Islet precursor cell (in vitro differentiated cells): ENCODE results near the gene SBNO2.
A peak's percentile ranks its signal among the peaks of the same experiment; 100 is the strongest.
"Not testable (repeated sequence)": the region's sequence is repeated elsewhere in the genome, so short reads cannot be mapped to it uniquely, and the experiment has no call there.

Experiments
- DNase-seq: peaks from one replicate; pipeline ENCODE4 v3.0.0-alpha.2; 2018

Gene SBNO2

DNA sequence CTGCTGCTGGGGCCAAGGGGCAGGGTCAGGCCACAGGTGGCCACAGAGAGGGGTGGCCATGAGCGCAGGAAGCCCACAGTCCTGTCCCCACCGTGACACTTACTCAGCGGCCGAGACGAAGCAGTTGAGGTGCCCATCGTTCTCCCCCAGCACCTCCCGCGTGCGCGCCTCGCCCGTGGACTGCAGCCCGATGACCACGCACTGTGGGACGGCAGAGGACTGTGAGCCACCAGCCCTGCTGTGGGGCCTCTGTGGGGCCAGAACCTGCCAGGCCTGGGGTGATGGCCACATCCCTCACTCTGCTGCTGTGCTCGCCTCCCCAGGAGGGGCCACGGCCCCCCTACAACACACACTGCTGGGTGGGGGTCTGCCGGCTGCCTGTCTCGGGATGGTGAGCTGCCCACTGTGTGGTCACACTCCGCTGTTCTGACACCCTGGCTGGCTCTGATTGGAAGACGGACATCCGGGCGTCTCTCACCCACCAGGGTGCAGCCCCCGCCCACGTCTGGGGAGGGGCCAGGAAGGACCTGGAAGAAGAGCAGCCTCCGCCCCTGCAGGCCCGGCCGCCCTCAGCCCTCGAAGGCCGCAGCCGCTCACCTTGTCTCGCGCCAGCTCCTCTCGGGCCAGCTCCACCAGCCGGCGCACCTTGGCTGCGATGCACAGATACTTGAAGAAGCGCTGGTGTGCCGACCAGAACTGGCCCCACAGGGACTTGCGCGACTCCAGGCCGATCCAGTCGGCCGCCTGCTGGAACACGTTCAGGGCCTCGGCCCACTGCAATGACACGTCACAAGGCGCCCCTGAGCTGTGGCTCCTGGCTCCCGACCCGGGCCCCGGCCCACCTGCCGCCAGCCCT lies 57.1 kb downstream of the SBNO2 start:
- no peak for DNase-seq

DNA sequence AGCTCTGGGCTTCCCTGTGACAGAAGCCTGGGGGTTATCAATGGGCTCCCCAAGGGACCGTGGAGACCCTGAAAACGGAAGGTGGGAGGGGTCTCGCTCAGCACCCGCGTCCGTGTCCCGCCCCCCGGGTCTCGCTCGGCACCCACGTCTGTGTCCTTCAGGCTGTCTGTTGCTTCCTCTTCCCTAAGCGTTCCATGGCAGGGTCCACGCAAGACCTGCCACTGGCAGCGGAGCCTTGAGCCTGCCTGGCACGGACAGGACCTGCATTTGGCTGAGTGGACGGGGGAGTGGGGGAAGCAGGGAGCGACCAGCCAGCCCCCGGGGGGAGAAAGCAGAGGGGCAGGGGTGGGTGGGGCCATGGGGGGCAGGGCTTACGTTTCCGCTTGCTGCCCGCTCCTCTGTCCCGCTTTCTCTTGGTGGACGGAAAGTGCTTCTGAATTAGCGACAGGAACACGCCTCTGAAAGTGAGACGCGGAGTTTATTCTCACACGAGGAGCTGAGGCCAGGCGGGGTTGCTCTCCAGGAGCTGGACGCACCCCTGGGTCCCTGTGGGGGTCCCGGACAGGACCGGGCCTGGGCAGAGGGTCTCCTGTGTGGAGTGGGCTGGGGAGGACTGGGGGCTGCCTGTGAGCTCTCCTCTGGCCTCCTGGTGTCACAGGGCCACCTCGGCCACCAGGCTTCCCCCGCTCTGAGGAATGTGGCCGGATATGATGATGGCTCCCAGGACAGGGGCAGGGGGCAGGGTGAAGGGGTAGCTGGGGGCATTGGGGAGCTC lies 58.2 kb downstream of the SBNO2 start:
- no peak for DNase-seq

DNA sequence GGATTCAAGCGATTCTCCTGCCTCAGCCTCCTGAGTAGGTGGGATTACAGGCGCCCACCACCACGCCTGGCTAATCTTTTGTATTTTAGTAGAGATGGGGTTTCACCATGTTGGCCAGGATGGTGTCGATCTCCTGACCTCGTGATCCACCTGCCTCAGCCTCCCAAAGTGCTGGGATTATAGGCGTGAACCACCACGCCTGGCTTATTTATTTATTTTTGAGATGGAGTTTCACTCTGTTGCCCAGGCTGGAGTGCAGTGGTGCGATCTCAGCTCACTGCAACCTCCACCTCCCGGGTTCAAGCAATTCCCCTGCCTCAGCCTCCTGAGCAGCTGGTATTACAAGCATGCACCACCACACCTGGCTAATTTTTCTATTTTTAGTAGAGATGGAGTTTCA lies 59.3 kb downstream of the SBNO2 start:
- DNase-seq = not testable (repeated sequence)

DNA sequence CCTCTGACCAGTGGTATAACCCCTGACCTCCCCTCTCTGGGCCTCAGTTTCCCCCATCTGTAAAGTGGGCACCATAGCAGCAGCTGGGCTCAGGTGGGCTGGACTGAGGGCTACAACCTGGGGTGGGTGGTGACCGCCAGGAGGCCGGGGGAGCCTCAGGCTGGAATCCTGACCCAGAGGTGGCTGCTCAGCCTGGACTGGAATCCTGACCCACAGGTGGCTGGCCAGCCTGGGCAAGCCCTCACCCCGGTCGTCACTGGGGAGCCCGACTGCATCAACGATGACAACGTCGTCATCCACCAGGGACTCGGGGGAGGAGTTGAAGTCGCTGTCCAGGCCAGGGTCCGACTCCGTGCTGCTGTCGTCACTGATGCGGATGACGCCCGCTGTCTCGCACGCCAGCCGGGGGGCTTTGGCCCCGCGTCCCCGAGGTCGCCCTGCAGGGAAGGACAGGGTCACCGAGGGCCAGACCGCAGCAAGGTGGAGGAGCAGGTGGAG lies 60.0 kb downstream of the SBNO2 start:
- DNase-seq = no peak

DNA sequence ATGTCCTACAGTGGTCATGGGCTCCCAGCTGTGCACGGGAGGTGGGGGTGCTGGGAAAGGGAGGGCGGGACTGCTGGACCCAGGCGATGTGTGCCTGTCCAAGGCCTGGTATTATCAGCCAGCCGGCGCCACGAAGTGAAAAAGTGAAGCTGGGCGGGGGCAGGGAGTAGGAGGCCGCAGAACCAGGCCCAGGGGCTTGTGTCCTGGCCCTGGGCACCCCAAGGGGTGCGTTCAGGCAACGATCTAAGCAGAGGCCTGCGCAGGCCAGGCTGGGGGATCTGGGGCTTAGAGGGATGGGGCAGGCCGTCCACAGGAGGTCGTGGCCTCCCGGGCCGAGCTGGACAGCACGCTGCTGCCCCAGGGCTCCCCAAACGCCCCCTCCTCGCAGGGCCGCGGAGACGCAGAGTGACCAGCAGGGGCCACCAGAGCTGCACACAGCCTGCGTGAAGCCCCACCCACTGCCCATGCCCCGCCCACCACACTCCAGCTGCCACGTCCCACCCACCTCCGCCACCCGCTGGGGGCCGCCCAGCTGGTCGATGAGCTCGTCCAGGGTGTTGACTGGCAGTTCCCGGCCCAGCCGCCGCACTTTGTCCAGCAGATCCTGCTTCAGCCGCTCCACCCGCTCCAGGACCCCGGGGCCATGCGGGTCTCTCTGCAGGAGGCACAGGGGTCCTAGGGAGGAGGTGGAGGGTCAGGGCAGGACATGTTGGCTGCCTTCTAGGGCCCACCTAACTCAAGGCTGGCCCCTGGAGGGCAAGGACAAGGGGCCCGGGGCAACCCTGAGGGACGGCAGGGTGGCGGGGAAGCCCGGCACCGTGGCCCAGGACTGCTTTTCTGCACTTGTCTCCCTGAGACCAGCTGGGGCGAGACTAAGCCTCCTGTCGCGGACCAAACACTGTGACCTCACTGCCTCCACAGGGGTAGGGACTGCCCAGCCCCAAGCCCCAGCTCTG lies 60.8 kb downstream of the SBNO2 start:
- peak; percentile 98 for DNase-seq

DNA sequence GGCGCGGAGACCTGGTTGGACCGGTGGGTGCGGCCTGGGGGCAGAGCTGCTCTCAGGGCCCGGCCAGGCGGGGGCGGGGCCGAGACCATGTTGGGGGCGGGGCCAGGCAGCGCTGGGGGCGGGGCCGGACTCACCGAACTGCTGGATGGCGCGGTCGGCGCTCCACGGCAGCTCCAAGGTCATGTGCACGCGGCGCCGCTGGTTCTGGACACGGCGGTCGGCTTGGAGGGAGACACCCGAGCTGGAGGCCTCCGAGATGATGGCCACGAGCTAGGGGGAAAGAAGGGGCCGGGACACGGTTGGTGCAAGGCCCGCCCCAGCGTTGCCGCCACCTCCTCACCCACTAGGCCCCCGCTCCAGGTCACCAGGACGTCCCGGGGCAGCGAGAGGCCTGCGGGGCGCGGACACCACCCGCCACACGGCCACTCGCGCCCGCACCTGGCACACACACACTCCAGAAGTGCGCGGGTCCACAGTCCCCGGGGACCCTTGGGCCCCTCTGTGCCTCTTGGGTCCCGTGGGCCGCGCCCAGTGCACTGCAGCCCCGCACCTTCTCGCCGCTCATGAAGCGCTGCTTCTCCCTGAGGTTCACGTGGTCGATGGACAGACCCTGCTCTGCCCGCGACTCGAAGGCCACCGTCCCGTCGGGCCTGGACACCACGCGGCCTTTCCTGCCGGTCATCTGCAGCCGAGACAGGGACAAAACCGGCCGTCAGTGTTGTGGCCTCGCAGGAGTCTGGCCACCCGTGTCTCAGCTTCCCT lies 61.6 kb downstream of the SBNO2 start:
- DNase-seq = peak; percentile 90

DNA sequence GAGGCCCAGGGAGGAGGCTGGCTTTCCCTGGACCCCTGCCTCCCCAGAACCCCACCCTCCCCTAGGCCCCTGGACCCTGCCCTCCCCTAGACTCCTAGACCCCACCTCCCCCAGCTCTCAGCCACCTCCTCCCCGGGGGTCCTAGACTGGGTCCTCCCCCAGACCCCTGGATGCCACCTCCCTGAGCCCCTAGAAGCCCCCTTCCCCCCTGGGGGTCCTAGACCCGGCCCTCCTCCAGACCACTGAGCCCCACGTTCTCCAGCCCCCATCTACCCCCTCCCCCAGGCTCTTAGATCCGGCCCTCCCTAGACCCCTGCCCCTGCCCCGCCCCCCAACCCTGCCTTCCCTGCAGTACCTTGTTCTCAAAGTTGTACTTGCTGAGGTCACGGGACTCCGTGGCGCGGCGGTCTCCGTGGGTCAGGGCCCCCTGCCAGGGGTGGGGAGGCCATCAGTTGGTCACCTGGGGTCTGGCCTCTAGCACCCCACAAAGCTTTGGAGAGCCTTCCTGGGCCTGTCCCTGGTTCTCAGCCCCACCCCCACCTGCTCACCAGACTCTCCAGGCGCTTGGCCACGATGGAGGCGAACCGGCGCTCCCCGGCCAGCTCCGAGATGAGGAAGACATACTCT lies 62.3 kb downstream of the SBNO2 start:
- no peak for DNase-seq

DNA sequence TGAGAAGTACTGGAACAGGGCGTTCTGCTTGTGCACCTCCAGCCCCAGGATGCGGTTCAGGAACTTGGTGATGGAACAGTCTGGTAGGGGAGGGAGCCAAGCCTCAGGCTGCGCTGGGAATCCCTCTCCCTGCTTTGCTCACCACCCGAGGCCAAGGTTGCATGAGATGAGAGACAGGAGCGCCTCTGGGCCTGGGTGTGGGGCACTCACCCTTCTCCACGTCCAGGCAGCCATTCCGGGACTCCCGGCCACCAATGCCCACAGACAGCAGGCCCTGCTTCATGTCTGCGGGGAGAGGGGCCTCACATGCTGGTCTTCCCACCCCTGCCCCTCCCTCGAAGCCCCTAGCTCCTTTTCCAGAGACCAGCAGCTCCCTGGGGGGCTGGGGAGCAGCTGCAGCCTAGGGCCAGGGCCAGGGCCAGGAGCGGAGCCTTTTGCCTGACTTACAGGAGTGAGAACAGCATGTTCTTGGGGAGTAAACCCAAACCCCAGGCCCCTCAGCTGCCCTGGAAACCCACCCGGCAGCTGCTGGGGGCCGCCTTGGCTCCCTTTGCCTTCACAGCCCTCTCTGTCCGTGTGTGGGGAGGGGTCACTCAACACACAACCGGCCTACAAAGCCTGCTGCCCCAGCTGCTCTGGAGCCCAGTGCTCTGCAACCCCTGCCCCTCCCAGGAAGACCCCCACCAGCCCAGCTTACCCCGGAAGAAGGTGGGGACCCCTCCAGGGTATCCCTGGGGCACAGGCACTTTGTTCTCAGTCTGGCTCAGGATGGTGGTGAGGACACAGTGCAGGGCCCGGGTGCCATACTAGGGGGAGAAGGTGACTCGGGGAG lies 63.0 kb downstream of the SBNO2 start:
- DNase-seq = no peak

DNA sequence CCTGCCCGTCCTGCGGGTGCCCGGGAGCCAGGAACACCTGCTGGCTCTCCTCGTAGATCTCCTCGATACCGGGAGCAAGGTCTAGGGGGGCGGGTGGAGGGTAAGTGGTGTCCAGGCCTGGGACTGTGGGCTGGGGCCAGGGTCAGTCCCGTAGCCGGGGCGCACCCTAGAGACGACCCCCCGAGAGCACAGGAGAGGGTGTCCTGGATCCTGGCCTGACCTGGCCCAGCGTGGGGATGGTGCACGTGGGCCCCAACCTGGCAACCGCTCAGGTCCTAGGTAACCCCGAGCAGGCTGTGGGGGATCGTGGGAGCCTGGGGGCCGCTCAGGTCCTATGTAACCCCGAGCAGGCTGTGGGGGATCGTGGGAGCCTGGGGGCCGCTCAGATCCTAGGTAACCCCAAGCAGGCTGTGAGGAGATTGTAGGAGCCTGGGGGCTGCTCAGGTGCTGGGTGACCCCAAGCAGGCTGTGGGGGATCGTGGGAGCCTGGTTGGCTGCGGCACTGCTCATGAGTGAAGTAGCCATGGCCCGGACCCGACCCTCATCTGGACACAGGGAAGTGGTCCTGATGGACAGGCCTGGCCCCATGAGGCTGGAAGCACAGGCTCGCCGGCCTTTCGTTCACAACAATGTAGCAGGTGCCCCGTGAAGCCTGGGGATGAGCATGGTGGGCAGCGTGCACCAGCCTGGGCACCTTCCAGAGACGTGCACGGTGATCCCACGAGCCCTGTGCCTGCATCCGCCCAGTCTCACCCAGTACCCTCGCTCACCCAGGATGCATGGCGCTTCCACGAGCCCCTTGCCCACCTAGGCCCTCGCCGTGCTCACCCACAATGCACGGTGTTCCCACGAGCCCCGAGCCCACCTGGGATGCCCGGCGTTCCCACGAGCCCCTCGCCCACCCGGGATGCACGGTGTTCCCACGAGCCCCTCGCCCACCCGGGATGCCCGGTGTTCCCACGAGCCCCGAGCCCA lies 64.1 kb downstream of the SBNO2 start:
- DNase-seq = no peak

DNA sequence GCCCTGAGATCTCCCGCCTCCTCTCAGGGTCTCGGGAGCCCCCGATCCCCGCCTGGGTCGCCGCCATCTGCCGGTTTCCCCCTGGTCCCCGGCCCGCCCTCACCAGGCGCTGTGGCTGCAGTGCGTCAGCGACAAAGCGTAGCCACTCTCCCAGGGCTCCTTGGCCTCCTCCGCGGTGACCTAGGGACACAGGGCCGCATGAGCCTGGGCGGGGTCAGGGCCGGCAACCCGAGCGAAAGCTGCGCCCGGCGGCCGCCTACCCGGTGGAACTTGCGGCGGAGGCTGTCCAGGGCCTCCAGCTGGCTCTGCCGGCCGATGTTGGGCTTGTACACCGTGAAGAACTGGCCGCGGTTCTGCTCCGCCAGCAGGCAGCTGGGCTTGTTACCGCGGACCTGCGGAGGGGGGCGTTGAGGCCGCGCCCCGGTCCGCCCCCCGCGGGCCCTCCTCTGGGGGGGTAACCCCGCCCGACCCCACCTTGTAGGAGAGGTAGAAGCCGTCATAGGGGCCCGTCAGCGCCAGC lies 65.0 kb downstream of the SBNO2 start:
- no peak for DNase-seq

DNA sequence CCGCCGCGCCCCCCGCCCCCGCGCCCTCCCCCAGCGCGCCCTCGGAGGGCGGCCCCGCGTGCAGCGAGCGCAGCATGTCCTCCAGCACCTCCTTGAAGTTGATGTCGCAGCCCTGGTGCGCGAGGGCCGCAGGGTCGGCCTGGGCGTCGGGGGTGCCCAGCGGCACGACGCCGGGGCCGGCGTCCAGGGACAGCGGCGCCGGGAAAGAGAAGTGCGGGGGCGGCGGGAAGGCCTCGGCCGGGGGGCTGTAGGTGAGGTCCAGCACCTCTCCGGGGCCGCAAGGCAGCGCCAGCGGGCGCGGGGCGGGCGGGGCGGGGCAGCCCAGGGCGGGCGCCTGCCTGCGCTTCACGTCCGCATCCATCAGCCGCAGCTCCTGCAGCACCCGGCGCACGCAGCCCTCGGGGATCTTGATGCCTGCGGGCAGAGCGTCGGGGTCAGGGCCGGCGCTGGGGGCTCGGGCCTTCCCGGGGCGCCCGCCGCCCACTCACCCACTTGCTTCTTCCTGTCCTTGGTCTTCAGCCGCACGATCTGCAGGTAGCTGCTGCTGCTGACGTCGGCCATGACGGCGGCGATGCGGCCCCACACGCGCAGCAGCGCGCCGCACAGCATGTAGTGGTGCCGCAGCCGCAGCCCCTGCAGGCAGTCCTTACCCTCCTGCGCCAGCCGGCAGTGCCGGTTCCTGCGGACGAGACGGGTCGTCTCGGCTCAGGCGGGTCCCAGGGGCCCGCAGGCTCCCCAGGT lies 65.6 kb downstream of the SBNO2 start:
- no peak for DNase-seq

DNA sequence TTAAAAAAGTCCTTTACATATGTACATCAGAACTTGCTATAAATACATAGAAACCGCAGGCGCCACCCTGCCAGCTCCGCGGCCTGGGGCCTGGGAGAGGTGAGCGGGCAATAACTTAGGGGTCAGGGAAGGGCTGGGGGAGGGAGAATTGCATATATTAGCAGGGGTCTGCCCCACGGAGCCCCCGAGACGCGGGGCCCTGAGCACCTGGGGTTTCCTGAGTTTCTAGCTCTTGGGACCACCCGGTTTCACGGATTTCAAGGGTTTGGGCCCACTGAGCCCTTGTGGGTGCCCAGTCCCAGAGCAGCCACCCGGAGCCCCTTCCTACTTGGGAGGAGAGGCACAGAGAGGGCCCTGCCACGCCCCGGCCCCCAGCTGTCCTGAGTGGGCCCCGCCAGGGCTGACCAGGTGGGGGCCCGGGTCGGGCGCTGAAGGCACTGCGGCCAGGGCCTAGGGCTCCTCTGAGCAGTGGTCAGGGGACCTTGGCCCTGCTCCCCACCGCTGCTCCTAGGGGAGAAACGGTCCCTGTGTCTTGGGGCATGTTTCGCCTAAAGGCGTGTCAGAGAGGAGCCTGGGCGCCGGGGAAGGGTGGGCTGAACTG lies 66.3 kb downstream of the SBNO2 start:
- no peak for DNase-seq

DNA sequence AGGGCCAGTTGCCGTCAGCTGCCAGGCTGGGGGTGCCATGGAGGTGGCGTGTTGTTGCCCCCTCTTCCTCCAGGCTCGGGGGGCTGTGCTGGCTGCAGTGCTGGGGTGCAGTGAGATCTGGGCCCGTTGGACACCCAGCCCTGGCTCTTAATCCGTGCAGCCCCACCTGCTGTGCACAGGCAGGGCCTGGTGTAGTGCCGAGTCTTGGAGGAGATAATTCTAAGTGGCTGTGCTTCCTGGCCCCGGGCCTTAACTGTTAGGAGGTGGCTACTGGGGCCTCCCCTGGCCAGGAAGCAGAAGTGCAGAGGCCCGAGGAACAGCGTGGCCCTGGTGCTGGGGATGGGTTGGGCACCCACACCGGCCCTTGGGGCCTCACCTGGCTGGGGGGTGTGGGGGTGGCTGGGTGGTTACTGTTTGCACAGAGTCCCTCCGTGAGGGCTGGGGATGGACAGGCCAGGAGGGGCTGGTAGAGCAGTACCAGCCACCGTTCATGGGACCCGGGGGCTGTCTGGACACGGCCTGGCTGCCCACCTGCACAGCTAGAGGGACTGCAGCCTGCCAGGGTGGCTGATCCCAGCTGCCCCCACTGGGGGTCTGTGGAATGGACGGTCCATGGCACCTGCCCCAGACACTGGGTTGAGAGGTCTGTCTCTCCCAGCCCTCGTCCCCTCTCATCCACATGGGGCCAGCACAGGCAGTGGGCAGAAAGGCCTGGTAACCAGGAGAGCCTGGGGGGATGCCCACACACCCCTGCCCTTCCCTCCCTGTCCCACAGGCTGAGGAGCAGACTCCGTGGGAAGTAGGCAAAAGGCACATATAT lies 67.0 kb downstream of the SBNO2 start:
- DNase-seq = peak; percentile 74

DNA sequence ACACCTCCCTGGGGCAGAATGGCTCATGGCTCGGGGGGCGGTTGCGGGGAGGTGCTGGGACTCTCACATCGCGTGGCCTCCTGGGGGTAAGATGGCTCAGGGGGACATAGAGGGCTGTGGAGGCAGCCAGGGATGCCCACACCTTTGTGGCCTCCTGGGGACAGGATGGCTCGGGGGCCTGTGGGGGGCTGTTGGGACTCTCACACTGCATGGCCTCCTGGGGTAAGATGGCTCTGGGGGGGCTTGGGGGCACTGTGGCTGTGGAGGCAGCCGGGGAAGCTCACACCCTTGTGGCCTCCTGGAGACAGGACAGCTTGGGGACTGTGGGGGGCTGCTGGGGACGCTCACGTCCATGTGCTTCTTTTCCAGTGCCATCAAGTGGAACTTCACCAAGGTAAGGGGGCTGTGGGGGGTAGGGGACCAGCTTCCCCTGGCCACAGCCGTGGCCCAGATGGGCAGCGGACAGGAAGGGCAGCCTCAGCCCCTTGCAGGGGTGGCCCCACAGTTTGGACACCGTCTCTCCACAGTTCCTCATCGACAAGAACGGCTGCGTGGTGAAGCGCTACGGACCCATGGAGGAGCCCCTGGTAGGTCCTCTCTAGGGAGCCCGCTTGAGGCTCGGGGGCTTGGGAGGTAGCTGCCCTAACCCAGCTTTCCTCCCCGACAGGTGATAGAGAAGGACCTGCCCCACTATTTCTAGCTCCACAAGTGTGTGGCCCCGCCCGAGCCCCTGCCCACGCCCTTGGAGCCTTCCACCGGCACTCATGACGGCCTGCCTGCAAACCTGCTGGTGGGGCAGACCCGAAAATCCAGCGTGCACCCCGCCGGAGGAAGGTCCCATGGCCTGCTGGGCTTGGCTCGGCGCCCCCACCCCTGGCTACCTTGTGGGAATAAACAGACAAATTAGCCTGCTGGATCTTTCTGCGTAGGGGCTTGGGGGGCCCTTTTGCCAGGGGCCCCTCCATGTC lies 67.9 kb downstream of the SBNO2 start:
- DNase-seq = no peak

DNA sequence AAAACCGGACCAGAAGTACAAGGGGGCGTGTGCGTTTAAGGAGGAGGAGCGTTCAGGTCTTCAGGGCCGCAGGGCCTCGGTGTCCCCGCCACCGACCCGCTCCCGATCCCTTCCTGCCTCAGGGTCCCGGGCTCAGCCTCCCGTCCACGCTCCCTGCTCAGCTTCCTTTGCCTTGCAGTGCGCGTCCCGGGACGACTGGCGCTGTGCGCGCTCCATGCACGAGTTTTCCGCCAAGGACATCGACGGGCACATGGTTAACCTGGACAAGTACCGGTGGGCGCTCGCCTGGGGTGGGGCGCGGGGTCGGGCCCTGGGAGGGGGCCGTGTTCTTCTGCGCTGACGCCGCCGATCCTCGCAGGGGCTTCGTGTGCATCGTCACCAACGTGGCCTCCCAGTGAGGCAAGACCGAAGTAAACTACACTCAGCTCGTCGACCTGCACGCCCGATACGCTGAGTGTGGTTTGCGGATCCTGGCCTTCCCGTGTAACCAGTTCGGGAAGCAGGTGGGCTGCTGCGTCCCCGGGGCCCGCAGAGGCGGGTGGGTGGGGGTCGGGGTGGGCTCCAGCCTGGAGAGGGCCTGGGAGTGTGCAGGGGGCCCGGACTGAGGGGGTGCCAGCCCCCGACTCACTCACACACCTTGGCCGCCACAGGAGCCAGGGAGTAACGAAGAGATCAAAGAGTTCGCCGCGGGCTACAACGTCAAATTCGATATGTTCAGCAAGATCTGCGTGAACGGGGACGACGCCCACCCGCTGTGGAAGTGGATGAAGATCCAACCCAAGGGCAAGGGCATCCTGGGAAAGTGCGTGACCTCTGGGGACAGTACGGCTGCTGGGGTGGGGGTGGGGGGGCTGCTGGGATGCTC lies 68.8 kb downstream of the SBNO2 start:
- DNase-seq = peak; percentile 68
